GM23338 (cell line): Measurements from ENCODE around the gene PPM1N. TPM values are rescaled to one million over a fixed set of nuclear protein-coding genes. Genes with fewer than 3 reads are reported as not detected.

ENCODE experiments used
- ATAC-seq: fragments of 200-7000 bp; cut with Tn5 transposase; 3 replicates; pipeline ENCODE4 v1.9.1; 2020
- DNase-seq: peaks from one replicate; pipeline ENCODE4 v3.0.0-alpha.2; 2015; ENCODE audit warnings: low spot score
- H2AFZ ChIP-seq: fragments of 200-600 bp; sonication (generic); 2 replicates; pipeline ENCODE4 v1.8.0; 2016; ENCODE audit warnings: antibody characterized with exemption, mild to moderate bottlenecking, moderate library complexity
- H3F3A ChIP-seq: fragments of 200-600 bp; sonication (generic); replicated peaks from 2 replicates; pipeline ENCODE4 v1.8.0; 2017; ENCODE audit warnings: antibody characterized with exemption, mixed run types, low read depth
- H3K27ac ChIP-seq: fragments of 200-600 bp; sonication (generic); 2 replicates; pipeline ENCODE4 v1.6.1; 2016; ENCODE audit warnings: low read depth
- H3K27me3 ChIP-seq: fragments of 200-600 bp; sonication (generic); 2 replicates; pipeline ENCODE4 v1.8.0; 2016; ENCODE audit warnings: mild to moderate bottlenecking, mixed run types, moderate library complexity; ENCODE audit not compliant: insufficient read depth
- H3K36me3 ChIP-seq: fragments of 200-600 bp; sonication (generic); 2 replicates; pipeline ENCODE4 v1.8.0; 2016; ENCODE audit warnings: mild to moderate bottlenecking; ENCODE audit not compliant: insufficient read depth
- H3K4me1 ChIP-seq: fragments of 200-600 bp; sonication (generic); 2 replicates; pipeline ENCODE4 v1.8.0; 2016; ENCODE audit warnings: mild to moderate bottlenecking, moderate library complexity; ENCODE audit not compliant: insufficient read depth
- H3K4me2 ChIP-seq: fragments of 200-600 bp; sonication (generic); 2 replicates; pipeline ENCODE4 v1.7.1; 2017; ENCODE audit warnings: mixed run types
- H3K4me3 ChIP-seq: fragments of 200-600 bp; sonication (generic); 2 replicates; pipeline ENCODE4 v1.6.1; 2016; ENCODE audit warnings: mixed run types
- H3K79me2 ChIP-seq: fragments of 200-600 bp; sonication (generic); replicated peaks from 2 replicates; pipeline ENCODE4 v1.8.0; 2017; ENCODE audit warnings: mild to moderate bottlenecking; ENCODE audit not compliant: insufficient read depth
- H3K9me2 ChIP-seq: fragments of 200-600 bp; sonication (generic); 2 replicates; pipeline ENCODE4 v1.8.0; 2017; ENCODE audit not compliant: insufficient read depth
- H4K20me1 ChIP-seq: fragments of 200-600 bp; sonication (generic); replicated peaks from 2 replicates; pipeline ENCODE4 v1.8.0; 2017; ENCODE audit warnings: mild to moderate bottlenecking; ENCODE audit not compliant: insufficient read depth
- H3K27ac Mint-ChIP-seq: 2 replicates; pipeline ENCODE4 v1.8.0; 2020; ENCODE audit warnings: inconsistent platforms, mild to moderate bottlenecking, moderate library complexity, mixed read lengths
- H3K27me3 Mint-ChIP-seq: 3 replicates; pipeline ENCODE4 v1.8.0; 2022; ENCODE audit warnings: low read depth, mild to moderate bottlenecking, moderate library complexity, mixed read lengths, inconsistent platforms; ENCODE audit not compliant: insufficient read depth, poor library complexity
- H3K36me3 Mint-ChIP-seq: 3 replicates; pipeline ENCODE4 v1.8.0; 2021; ENCODE audit warnings: low read depth, mild to moderate bottlenecking, inconsistent platforms, moderate library complexity, mixed read lengths
- H3K4me1 Mint-ChIP-seq: 3 replicates; pipeline ENCODE4 v1.8.0; 2020; ENCODE audit warnings: mild to moderate bottlenecking, inconsistent platforms, mixed read lengths
- H3K4me3 Mint-ChIP-seq: 3 replicates; pipeline ENCODE4 v1.8.0; 2021; ENCODE audit warnings: moderate library complexity, mild to moderate bottlenecking, inconsistent platforms, mixed read lengths
- H3K9me3 Mint-ChIP-seq: 3 replicates; pipeline ENCODE4 v1.8.0; 2020; ENCODE audit warnings: moderate library complexity, mild to moderate bottlenecking, inconsistent platforms, mixed read lengths
- CREB1 ChIP-seq: fragments of 250-450 bp; sonication (Bioruptor Pico); IDR thresholded peaks from 2 replicates; pipeline ENCODE4 v1.5.0; 2020; ENCODE audit warnings: low read depth, mild to moderate bottlenecking, moderate library complexity
- ETS1 ChIP-seq: IDR thresholded peaks from 2 replicates; pipeline ENCODE4 v1.6.1; 2016; ENCODE audit warnings: antibody characterized with exemption
- EZH2 ChIP-seq: fragments of 200-600 bp; sonication (generic); IDR thresholded peaks from one replicate; pipeline ENCODE4 v1.8.0; 2017; ENCODE audit warnings: antibody characterized with exemption, mild to moderate bottlenecking, low read depth; ENCODE audit not compliant: unreplicated experiment
- JUNB ChIP-seq: IDR thresholded peaks from one replicate; pipeline ENCODE4 v1.6.1; 2016; ENCODE audit warnings: antibody characterized with exemption; ENCODE audit not compliant: unreplicated experiment
- NANOG ChIP-seq: IDR thresholded peaks from 2 replicates; pipeline ENCODE4 v1.6.1; 2016; ENCODE audit warnings: antibody characterized with exemption, borderline replicate concordance
- STAT1 ChIP-seq: IDR thresholded peaks from one replicate; pipeline ENCODE4 v1.6.1; 2016; ENCODE audit warnings: antibody characterized with exemption; ENCODE audit not compliant: unreplicated experiment
- polyA plus RNA-seq: library from polyadenylated mRNA; unstranded; fragments of >200 nt; fragmentation: Nextera tagmentation; extraction: Ambion mirVana; gene quantifications from 2 replicates; pipeline ENCODE4 v1.2.1, GENCODE V29; 2016
- total RNA-seq: library from RNA; depleted of rRNA; stranded (reverse); fragments of >200 nt; shearing (Covaris generic); gene quantifications from 2 replicates; pipeline ENCODE4 v1.2.3, GENCODE V29; 2014; rRNA removed
- TF ChIP-seq, protein P1 (sequence below), 2 experiments: fragments of 200-600 bp in 1 of 2; sonication (generic) in 1 of 2; conservative IDR thresholded peaks; 2 replicates each; pipeline versions ENCODE4 v1.5.1 to v1.6.1; 2016 to 2017; ENCODE audit warnings: antibody characterized with exemption in 2 of 2, low read depth in 2 of 2, mild to moderate bottlenecking in 2 of 2, moderate library complexity in 1 of 2
- TF ChIP-seq, protein P2 (sequence below): IDR thresholded peaks from one replicate; pipeline ENCODE4 v1.6.1; 2018; ENCODE audit warnings: antibody characterized with exemption; ENCODE audit not compliant: unreplicated experiment

PPM1N gene
- total and polyA plus RNA-seq, 2 experiments from 2014 or later = 15.2 to 25.1 TPM

- TF ChIP-seq, protein P1, sequence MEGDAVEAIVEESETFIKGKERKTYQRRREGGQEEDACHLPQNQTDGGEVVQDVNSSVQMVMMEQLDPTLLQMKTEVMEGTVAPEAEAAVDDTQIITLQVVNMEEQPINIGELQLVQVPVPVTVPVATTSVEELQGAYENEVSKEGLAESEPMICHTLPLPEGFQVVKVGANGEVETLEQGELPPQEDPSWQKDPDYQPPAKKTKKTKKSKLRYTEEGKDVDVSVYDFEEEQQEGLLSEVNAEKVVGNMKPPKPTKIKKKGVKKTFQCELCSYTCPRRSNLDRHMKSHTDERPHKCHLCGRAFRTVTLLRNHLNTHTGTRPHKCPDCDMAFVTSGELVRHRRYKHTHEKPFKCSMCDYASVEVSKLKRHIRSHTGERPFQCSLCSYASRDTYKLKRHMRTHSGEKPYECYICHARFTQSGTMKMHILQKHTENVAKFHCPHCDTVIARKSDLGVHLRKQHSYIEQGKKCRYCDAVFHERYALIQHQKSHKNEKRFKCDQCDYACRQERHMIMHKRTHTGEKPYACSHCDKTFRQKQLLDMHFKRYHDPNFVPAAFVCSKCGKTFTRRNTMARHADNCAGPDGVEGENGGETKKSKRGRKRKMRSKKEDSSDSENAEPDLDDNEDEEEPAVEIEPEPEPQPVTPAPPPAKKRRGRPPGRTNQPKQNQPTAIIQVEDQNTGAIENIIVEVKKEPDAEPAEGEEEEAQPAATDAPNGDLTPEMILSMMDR (conservative IDR thresholded peaks at IDR 0.05; ENCODE audit: low read depth in 2 of 2) = no peak
- TF ChIP-seq NANOG (no peak), CREB1 (CRISPR knock-in tag) (no peak)
- TF ChIP-seq, protein P2, sequence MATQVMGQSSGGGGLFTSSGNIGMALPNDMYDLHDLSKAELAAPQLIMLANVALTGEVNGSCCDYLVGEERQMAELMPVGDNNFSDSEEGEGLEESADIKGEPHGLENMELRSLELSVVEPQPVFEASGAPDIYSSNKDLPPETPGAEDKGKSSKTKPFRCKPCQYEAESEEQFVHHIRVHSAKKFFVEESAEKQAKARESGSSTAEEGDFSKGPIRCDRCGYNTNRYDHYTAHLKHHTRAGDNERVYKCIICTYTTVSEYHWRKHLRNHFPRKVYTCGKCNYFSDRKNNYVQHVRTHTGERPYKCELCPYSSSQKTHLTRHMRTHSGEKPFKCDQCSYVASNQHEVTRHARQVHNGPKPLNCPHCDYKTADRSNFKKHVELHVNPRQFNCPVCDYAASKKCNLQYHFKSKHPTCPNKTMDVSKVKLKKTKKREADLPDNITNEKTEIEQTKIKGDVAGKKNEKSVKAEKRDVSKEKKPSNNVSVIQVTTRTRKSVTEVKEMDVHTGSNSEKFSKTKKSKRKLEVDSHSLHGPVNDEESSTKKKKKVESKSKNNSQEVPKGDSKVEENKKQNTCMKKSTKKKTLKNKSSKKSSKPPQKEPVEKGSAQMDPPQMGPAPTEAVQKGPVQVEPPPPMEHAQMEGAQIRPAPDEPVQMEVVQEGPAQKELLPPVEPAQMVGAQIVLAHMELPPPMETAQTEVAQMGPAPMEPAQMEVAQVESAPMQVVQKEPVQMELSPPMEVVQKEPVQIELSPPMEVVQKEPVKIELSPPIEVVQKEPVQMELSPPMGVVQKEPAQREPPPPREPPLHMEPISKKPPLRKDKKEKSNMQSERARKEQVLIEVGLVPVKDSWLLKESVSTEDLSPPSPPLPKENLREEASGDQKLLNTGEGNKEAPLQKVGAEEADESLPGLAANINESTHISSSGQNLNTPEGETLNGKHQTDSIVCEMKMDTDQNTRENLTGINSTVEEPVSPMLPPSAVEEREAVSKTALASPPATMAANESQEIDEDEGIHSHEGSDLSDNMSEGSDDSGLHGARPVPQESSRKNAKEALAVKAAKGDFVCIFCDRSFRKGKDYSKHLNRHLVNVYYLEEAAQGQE = no peak
Measured at GRCh38 chr19:45547211-45547770, 49.0 kb downstream of the PPM1N start (continued).

DNA sequence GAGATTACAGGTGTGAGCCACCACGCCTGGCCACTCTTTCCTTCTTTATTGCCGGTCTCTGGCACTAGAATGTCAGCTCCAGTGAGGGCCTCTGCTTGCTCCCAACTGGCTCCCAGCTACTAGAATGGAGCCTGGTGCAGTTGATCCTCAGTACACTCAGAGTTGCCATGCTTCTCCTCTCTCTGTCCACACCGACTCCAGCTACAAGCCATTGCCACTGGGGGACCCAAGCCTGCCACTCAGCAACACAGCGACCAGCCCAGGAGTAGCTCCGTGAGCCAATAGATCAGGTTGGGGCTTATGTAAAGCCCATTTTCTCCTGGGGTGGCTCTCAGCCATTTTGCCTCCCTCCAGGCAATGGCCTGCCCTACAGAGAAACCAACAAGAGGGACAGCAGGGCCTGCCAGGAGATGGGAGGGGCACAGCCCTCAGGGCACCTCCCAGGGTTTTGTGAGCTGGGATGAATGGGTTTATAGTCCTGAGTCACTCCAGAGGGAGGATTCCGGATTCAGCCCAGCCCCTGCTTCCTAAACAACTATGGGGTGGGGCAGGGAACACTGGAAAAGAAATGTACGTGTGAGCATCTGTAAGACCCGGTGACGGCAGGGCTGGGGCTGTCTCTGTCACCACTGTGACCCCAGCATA is 49.8 kb downstream of the PPM1N start:
- H3K27me3 ChIP-seq = no peaks in the 10 kb centered on the region
- H3K9me2 ChIP-seq = no peaks in the 10 kb centered on the region
- H3K4me2 ChIP-seq = no peak overlapping the region
- H2AFZ ChIP-seq = no peak overlapping the region
- TF ChIP-seq ETS1 (no peak), JUNB (no peak), STAT1 (no peak), NANOG (no peak), EZH2 (no peak)
- TF ChIP-seq, protein P1 (conservative IDR thresholded peaks at IDR 0.05; ENCODE audit: low read depth in 2 of 2) = no peak
- no peak overlapping the region for H3K27ac ChIP-seq
- H3K4me1 ChIP-seq = no peaks in the 10 kb centered on the region
- H3K27me3 Mint-ChIP-seq = peaks cover 14% of the 10 kb centered on the region
- DNase-seq = no peak
- no peaks in the 10 kb centered on the region for H3F3A ChIP-seq
- H3K4me3 ChIP-seq = no peak overlapping the region
- no peaks in the 10 kb centered on the region for H3K9me3 Mint-ChIP-seq
- peaks cover 8% of the 10 kb centered on the region for H3K4me1 Mint-ChIP-seq
- no peaks in the 10 kb centered on the region for H3K79me2 ChIP-seq
- no peaks in the 10 kb centered on the region for H3K36me3 ChIP-seq
- peak; percentile 71 for ATAC-seq
- H3K36me3 Mint-ChIP-seq = peaks cover 5% of the 10 kb centered on the region
- H3K27ac Mint-ChIP-seq = no peak overlapping the region
- no peaks in the 10 kb centered on the region for H4K20me1 ChIP-seq
- no peak overlapping the region for H3K4me3 Mint-ChIP-seq

Other genes starting within 250 kb of the PPM1N start
- gene MARK4, start 247.2 kb upstream of the PPM1N start, total RNA-seq = 38.6 and 40.5 TPM in 2 replicates
- gene MARK4, start 247.2 kb upstream of the PPM1N start, polyA plus RNA-seq = 15.8 and 16.6 TPM in 2 replicates
- not detected in 2 replicates for gene CKM, start 175.6 kb upstream of the PPM1N start, total RNA-seq
- 0.47 TPM in 1 of 2 replicates, not detected in the other for gene CKM, start 175.6 kb upstream of the PPM1N start, polyA plus RNA-seq
- 4.2 and 6.4 TPM in 2 replicates for gene KLC3, start 157.7 kb upstream of the PPM1N start, total RNA-seq
- gene KLC3, start 157.7 kb upstream of the PPM1N start, polyA plus RNA-seq = 2.8 and 3.1 TPM in 2 replicates
- 81.1 and 84.7 TPM in 2 replicates for gene ERCC2, start 127.9 kb upstream of the PPM1N start, total RNA-seq
- 33.3 and 39.4 TPM in 2 replicates for gene ERCC2, start 127.9 kb upstream of the PPM1N start, polyA plus RNA-seq
- gene PPP1R13L, start 93.4 kb upstream of the PPM1N start, total RNA-seq = 9.6 and 11.3 TPM in 2 replicates
- 12.9 and 15.5 TPM in 2 replicates for gene PPP1R13L, start 93.4 kb upstream of the PPM1N start, polyA plus RNA-seq
- 33.0 and 34.1 TPM in 2 replicates for gene POLR1G, start 91.8 kb upstream of the PPM1N start, total RNA-seq
- 85.9 and 91.1 TPM in 2 replicates for gene POLR1G, start 91.8 kb upstream of the PPM1N start, polyA plus RNA-seq
- 39.0 and 45.9 TPM in 2 replicates for gene ERCC1, start 74.5 kb upstream of the PPM1N start, total RNA-seq
- 52.3 and 56.3 TPM in 2 replicates for gene ERCC1, start 74.5 kb upstream of the PPM1N start, polyA plus RNA-seq
- 0.89 and 1.9 TPM in 2 replicates for gene FOSB, start 30.4 kb upstream of the PPM1N start, total RNA-seq
- 0.55 and 0.77 TPM in 2 replicates for gene FOSB, start 30.4 kb upstream of the PPM1N start, polyA plus RNA-seq
- 22.8 and 32.1 TPM in 2 replicates for gene RTN2, start 1.4 kb upstream of the PPM1N start, total RNA-seq
- gene RTN2, start 1.4 kb upstream of the PPM1N start, polyA plus RNA-seq = 7.0 and 8.6 TPM in 2 replicates
- gene VASP, start 9.0 kb downstream of the PPM1N start, total RNA-seq = 146 and 147 TPM in 2 replicates
- 60.3 and 68.3 TPM in 2 replicates for gene VASP, start 9.0 kb downstream of the PPM1N start, polyA plus RNA-seq
- 13.5 and 14.5 TPM in 2 replicates for gene OPA3, start 86.4 kb downstream of the PPM1N start, total RNA-seq
- gene OPA3, start 86.4 kb downstream of the PPM1N start, polyA plus RNA-seq = 9.1 and 11.5 TPM in 2 replicates
- 0.14 and 0.35 TPM in 2 replicates for gene GPR4, start 103.8 kb downstream of the PPM1N start, total RNA-seq
- gene GPR4, start 103.8 kb downstream of the PPM1N start, polyA plus RNA-seq = 0.06 and 0.59 TPM in 2 replicates
- gene EML2, start 141.0 kb downstream of the PPM1N start, total RNA-seq = 28.9 and 33.9 TPM in 2 replicates
- gene EML2, start 141.0 kb downstream of the PPM1N start, polyA plus RNA-seq = 7.1 and 8.0 TPM in 2 replicates
- gene GIPR, start 169.8 kb downstream of the PPM1N start, total RNA-seq = 0.19 and 0.42 TPM in 2 replicates
- gene GIPR, start 169.8 kb downstream of the PPM1N start, polyA plus RNA-seq = 1.2 and 1.4 TPM in 2 replicates
- gene SNRPD2, start 193.5 kb downstream of the PPM1N start, total RNA-seq = 169 and 226 TPM in 2 replicates
- gene SNRPD2, start 193.5 kb downstream of the PPM1N start, polyA plus RNA-seq = 1,375 and 1,400 TPM in 2 replicates
- 23.0 and 26.2 TPM in 2 replicates for gene QPCTL, start 194.2 kb downstream of the PPM1N start, total RNA-seq
- gene QPCTL, start 194.2 kb downstream of the PPM1N start, polyA plus RNA-seq = 8.6 and 10.6 TPM in 2 replicates
- gene FBXO46, start 232.5 kb downstream of the PPM1N start, total RNA-seq = 34.4 and 35.8 TPM in 2 replicates
- 9.4 and 12.0 TPM in 2 replicates for gene FBXO46, start 232.5 kb downstream of the PPM1N start, polyA plus RNA-seq
- gene MEIOSIN, start 235.0 kb downstream of the PPM1N start, total RNA-seq = 0.16 and 0.28 TPM in 2 replicates
- 0.21 TPM in 1 of 2 replicates, not detected in the other for gene MEIOSIN, start 235.0 kb downstream of the PPM1N start, polyA plus RNA-seq